KOPT-K1 (cell line): ENCODE data around the gene HDAC7.
"Not testable (repeated sequence)": the region's sequence is repeated elsewhere in the genome, so short reads cannot be mapped to it uniquely, and the experiment has no call there.

Source experiments
- H3K27ac ChIP-seq: fragments of 200-600 bp; sonication (generic); 2 replicates; pipeline ENCODE4 v1.5.1; 2016; ENCODE audit warnings: antibody characterized with exemption, mild to moderate bottlenecking, low read depth, low read length; ENCODE audit not compliant: poor library complexity, severe bottlenecking
- H3K36me3 ChIP-seq: fragments of 200-600 bp; sonication (generic); 2 replicates; pipeline ENCODE4 v1.5.1; 2017; ENCODE audit warnings: antibody characterized with exemption, mild to moderate bottlenecking, low read length, moderate library complexity; ENCODE audit not compliant: insufficient read depth
- H3K9me3 ChIP-seq: fragments of 200-600 bp; sonication (generic); 2 replicates; pipeline ENCODE4 v1.5.1; 2017; ENCODE audit warnings: antibody characterized with exemption, low read length, mild to moderate bottlenecking; ENCODE audit not compliant: insufficient read depth, poor library complexity, severe bottlenecking

HDAC7 gene

DNA sequence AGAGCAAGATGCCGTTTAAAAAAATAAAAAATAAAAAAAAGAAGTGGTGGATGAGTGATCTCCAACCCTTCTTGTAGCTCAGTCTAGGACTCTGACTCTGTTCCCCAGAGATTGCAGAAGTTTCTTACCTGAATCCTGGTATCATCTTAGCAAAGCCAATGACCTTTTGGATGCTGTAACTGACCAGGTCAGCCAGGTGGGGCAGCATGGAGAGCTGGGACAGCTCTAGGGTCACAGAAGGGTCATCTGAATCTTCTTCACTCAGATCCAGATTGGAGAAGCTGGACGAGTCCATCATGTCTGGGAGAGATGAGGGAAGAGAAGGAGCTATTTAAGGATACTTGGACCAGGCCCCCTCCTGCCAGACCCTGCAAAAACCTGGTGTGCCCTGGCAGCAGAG, 35.8 kb upstream of the HDAC7 start:
- no peak overlapping the region for H3K27ac ChIP-seq
- H3K36me3 ChIP-seq, result no peaks in the 10 kb centered on the region
- H3K9me3 ChIP-seq, result no peaks in the 10 kb centered on the region

DNA sequence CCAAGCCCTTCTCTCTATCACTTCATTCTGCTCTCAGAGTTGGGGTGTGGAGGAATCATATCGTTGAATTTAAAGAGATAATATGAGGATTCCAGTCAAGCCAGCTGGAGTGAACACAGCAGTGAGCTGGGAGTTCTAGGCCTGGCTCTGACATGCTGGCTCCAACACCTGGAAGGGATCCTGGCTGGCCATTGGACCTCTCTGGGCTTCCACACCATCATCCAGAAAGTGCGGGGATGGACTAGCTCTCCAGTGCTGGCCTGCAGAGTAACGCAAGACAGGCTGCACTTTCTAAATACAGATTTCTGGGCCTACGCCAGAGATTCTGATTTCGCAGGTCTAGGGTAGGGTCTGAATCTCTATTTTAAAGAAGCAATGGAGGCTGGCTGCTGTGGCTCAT, 34.8 kb upstream of the HDAC7 start:
- no peaks in the 10 kb centered on the region for H3K36me3 ChIP-seq
- no peaks in the 10 kb centered on the region for H3K9me3 ChIP-seq
- no peak overlapping the region for H3K27ac ChIP-seq

DNA sequence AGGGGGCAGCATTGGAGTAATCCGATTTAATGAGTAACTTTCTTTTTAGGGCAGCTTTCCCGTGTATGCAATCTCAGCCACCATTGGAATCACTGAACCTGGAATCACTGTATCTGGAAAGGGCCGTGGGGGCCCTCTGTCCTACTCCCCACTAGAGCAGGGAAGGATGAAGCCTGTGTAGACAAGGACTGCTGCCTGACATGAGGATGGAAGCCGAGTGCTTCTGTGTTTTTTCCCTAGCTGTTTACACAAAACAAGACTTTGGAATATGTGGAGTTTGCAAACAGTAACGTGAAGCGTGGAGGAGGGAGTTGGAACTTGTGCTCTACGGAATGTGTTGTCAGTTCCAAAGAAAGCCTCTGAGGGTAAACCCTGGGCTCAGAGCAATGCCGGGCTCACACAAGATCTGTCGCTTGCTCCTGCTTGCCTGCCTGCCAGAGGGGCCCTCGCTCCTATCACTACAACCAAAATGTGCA, 32.4 kb upstream of the HDAC7 start:
- H3K36me3 ChIP-seq, result no peaks in the 10 kb centered on the region

DNA sequence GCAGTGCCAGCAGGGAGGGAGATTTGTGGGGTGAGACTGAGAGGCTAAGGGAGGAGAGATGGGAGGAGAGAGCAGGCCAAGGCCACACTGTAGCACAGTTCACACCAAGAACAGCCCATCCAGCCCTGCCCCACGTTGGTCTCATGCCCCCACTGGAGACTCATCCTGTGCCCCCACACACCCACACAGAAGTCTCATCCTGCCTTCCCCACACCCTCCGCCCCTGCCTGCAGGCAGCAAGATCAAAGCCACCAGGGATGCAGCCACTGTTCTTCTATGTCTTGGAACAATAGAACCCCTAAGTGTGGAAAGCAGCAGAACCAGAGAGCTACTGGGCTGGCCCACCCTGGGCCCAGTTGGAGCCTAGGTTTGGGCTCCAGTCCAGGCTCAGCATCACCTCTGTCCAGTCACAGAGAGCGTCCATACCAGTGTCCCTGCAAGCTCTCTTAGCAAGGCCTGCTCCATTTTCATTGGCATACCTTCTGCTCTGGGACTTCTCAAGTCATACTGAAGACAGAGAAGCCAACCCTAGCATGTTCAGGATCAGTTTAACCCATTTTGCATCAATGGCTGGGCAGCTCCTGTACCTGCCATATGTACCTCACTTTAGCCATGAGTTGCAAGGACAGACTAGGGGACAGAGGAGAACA, 31.7 kb upstream of the HDAC7 start:
- Histone ChIP-seq H3K9me3 (no peaks in the 10 kb centered on the region), H3K36me3 (no peaks in the 10 kb centered on the region), H3K27ac (no peak overlapping the region)

More for the DNA sequence above, 32.4 kb upstream of the HDAC7 start:
- H3K27ac ChIP-seq, result no peak overlapping the region
- no peaks in the 10 kb centered on the region for H3K9me3 ChIP-seq

DNA sequence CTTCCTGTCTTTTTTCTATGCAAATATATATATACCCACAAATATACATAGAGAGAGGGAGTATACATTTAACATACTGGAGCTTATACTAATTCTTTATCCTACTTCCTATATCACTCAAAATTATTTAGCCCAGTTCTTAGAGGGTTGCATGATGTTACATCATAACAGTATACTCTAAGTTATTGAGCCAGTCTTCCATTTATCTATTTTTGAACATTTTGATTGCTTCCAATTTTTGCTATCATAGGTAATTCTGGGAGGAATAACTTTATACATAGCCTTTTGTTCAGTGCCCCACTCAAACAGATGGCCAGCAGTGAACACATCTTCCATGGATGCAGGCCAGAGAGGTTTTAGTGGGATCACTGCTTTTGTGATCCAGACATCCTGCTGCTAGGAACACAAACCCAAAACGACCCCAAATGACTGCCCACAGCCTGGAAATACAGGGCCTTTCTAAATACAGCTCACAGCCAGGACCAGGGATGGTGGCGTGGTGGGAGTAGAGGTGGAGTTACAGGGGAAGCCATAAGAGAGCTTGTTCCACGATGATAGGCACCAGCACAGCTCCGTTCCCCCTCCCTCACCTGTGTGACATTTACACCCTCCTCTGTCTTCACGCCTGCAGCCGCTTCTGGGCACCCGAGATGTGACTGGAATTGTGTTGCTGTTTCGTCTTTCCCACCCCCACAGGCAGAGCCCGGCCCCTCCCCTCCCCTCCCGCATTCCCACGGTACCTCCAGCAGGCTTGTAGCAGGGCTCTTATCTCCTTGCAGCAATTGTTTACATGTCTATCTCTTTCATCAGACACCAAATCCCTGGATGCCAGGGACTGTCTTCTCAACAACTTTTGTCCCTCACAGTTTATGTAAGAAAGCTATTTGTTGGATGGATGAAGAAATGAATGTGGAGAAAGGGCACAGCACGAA, 30.7 kb upstream of the HDAC7 start:
- H3K9me3 ChIP-seq, result no peaks in the 10 kb centered on the region
- H3K27ac ChIP-seq, result no peak overlapping the region
- H3K36me3 ChIP-seq, result no peaks in the 10 kb centered on the region

DNA sequence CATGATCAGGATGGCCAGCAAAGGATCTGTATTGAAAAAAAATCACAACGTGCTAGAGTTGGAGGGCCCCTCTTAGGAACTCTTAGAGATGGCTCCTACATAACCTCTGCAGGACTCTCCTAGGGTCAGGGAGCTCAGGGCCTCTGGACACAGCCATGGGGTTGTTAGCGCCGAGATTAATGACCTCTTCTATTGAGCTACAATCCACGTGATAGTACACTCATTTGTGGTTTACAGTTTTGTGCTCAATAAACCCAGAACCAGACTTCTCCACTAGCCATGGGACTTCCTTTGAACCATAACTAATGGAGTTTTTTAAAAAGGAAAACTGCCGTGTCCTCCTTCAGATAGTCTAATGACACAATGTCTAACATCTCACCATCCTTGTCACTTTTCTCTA, 29.6 kb upstream of the HDAC7 start:
- Histone ChIP-seq H3K27ac (no peak overlapping the region), H3K36me3 (no peaks in the 10 kb centered on the region), H3K9me3 (no peaks in the 10 kb centered on the region)

DNA sequence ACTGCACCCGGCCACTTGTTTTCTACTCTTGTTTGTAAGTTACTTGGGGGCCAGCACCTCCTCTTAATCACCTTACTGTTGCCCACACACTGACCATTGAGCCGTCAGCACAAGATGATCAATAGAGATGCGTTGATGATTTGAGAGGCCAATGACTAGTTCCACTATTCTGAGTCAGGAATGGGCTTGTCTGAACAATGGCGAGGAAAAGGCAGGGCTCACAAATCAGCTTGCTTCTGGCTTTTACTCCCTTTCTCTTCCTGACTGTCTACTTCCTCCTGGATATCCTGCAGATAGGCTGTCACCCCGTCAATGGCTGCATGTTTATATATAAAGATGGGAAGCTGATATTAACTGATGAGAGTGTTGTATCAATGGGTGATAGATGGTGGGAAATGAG, 29.1 kb upstream of the HDAC7 start:
- H3K36me3 ChIP-seq, result no peaks in the 10 kb centered on the region

DNA sequence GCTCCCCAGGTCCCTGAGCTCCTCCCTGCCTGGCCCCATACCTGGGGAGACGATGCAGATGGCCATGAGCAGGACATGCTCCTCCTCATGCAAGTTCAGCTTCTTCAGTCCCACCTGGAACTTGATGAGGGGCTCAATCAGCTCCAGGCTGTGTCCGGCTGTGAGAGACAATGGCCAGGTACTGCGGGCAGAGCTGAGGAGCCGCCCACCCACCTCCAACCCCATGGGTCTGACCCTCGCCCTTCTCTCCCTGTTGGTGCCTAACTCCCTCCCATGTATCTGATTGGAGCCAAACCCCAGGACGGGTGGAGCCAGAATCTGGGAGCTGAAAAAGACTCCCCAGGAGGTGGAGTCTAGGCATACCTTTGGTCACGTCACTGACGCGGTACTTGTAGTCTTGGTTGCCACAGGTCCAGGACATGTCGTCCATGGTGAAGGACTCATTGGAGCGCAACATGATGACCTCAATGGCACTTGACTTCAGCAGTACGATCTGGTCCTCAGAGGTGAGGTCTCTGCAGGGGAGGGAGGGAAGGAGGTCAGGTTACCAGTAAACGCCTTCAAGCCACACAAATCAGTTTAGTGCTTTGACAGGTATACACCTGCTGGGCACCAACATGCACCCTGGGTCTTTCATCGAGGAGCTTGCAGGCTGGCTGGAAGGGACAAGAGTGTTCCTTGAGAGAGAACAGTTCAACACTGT, 26.7 kb upstream of the HDAC7 start:
- Histone ChIP-seq H3K9me3 (no peaks in the 10 kb centered on the region), H3K36me3 (no peaks in the 10 kb centered on the region), H3K27ac (no peak overlapping the region)

More for the DNA sequence above, 29.1 kb upstream of the HDAC7 start:
- Histone ChIP-seq H3K9me3 (no peaks in the 10 kb centered on the region), H3K27ac (no peak overlapping the region)

DNA sequence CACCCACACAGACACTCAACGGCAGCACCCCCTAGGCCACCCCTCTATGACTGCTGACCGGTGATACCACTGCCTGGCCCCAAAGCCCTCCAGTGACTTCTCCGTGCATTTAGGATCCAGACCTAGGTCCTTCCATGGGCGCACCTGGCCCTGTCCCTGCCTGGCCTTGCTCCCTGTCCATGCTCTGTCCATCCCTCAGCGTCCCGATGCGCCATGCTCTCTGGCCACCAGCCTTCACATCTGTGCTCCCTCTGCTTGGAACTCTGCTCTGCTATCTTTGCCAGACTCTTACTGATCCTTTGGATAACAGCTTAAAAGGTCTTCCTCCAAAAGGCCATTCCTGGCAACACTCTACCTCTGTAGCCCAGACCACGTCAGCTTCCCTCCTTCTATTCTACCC, 25.4 kb upstream of the HDAC7 start:
- Histone ChIP-seq H3K27ac (no peak overlapping the region), H3K36me3 (no peaks in the 10 kb centered on the region), H3K9me3 (no peaks in the 10 kb centered on the region)

DNA sequence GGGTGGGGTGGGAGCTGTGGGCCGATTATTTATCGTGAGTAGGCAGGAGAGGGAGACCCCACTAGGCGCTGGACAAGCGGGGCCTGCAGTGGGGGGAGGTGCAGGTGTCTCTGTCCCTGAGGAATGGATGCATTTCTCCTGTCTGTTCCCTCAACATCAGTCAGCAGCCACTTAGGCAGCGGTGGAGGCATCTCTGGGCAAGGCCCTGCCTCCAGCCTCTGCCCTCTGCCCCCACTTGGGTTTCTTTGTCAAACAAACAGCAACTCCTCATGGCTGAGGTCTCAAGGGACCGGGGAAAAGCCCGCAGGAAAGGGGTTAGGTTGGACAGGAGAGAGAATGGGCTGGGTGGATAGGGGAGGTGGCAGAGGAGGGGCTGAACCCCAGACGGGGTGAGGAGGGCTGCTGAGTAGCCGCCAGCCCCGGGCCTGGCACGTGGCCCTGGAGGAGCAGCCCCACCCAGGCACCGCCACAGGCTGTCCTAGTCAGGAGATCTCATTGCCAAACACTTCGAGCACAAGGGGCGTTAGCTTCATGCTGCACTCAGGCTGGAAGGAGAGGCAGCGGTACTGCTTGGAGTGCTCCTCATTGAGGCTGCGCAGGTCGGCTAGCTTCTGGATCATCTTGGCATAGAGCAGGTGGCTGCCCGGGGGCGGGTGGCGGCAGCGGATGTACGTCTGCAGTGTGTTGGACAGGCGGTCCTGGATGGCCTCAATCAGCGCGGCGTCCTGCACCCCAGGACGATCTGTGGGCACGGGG, 24.7 kb upstream of the HDAC7 start:
- Histone ChIP-seq H3K9me3 (no peaks in the 10 kb centered on the region), H3K36me3 (no peaks in the 10 kb centered on the region), H3K27ac (no peak overlapping the region)

DNA sequence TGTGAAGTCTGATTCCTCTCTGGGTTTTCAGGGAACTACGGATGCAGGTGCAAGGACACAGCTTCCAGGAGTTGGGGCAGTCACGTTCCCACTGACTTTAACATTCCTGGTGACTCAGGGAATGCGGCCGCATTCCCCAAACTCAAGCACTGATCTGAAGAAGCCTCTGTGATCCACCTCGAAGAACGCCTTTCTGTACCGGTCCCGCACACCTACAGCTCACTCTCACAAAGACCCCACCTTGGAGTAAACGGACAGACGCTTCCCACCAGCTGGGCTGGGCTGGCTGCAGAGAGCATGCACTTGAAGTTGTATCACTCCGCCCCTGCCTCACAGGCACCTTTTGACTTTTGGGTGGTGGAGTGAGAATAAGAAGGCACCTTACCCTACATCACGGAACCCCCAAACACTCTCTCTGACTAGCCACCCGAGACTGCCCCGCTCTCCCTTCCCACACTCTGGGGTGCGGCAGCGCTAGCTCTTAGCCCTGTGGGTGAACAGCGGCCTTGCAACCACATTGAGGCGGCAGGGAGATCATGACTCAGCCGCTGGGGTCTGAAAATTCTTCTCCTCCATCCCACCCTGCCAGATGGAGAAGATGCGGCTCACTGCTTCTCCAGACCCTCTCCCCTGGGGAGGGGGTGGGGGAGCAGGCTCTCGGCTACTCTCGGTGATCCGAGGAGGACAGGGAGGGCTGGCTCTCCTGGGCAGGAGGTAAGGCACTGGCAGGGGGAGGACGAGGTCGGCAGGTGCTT, 23.7 kb upstream of the HDAC7 start:
- Histone ChIP-seq H3K27ac (no peak overlapping the region), H3K9me3 (no peaks in the 10 kb centered on the region), H3K36me3 (no peaks in the 10 kb centered on the region)

DNA sequence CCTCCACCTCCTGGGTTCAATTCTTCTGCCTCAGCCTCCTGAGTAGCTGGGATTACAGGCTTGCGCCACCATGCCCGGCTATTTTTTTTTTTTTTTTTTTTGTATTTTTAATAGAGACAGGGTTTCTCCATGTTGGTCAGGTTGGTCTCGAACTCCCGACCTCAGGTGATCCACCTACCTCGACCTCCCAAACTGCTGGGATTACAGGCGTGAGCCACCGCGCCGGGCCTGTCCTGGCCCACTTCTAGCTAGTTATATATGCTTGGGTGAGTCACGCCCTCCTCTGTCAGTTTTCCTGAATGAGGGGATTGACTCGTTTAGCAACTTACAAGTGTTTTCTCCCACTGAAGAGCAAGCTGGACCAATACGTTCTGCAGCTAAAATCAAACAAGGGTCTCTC, 22.8 kb upstream of the HDAC7 start:
- H3K27ac ChIP-seq, H3K36me3 ChIP-seq, H3K9me3 ChIP-seq: not testable (repeated sequence)

DNA sequence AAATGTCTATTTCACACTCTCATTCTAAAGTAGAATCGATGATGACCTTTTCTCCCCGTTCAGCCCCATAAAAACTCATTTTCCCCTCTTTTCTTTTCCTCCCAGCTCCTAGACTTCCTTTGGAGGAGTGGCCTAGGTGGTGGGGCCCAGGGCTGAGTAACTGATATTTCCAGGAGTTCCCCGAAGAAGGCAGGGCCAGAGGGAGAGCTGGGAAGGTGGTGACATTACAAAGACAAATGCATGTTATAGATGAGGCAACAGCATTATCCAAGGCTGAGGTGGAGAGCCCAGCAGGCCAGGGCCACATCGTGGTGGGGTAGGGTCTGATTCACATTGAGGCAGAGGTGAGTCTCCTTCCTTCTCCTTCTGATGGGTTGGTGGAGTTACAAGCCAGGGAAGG, 22.2 kb upstream of the HDAC7 start:
- no peaks in the 10 kb centered on the region for H3K36me3 ChIP-seq
- no peaks in the 10 kb centered on the region for H3K9me3 ChIP-seq
- no peak overlapping the region for H3K27ac ChIP-seq

DNA sequence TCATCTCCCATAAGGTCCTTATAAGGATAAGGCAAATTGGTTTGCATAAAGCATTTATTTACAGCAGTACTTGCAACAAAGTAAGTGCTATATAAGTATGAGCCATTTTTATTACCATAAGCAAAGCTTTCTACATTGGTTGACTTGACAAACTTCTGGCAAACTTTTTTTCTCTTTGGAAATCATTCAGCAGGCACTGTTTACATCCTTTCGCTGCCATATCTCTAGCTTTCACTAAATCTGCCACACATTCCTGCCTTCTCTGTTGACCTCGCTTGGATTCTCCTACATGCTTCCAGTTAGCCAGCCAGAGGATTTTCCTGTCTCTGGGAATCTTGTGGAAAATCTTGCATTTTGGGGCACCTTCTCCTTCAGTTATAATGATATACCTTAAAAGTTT, 21.8 kb upstream of the HDAC7 start:
- H3K36me3 ChIP-seq, result no peaks in the 10 kb centered on the region
- no peak overlapping the region for H3K27ac ChIP-seq

More for the DNA sequence above, 21.8 kb upstream of the HDAC7 start:
- no peaks in the 10 kb centered on the region for H3K9me3 ChIP-seq
